ENCODE data around the gene REC114. TPM values are rescaled to one million over a fixed set of nuclear protein-coding genes. Genes with fewer than 3 reads are reported as not detected.
A peak's percentile ranks its signal among the peaks of the same experiment; 100 is the strongest.
"Not testable (repeated sequence)": the region's sequence is repeated elsewhere in the genome, so short reads cannot be mapped to it uniquely, and the experiment has no call there.

The REC114 gene
- 0.84 TPM for total RNA-seq
- long read RNA-seq, partial matches to known transcripts = 0 of 1 reads
- long read RNA-seq, other reads (novel, unspliced or antisense) = 1 of 1 reads

- DNase-seq = no peak
- intact Hi-C loops (cut with micrococcal nuclease) = no loop called here
- ATAC-seq = no peak
These were observed at the start of gene REC114 for GRCh38 chr15:73442968-73443367. TSS of gene REC114 (plus strand) at chr15:73443164. CDS start at chr15:73443186, 22 bp downstream.

GRCh38 chr15:73393336-73393735 is 49.6 kb upstream of the REC114 start:
- DNase-seq (no peak), ATAC-seq (no peak)
- intact Hi-C loops (cut with micrococcal nuclease) = no loop called here

GRCh38 chr15:73394782-73395181 is 48.2 kb upstream of the REC114 start:
- DNase-seq (peak; percentile 82), ATAC-seq (peak; percentile 95)
- intact Hi-C loops (cut with micrococcal nuclease) = no loop called here

- DNase-seq (no peak), ATAC-seq (no peak)
- intact Hi-C loops (cut with micrococcal nuclease) = no loop called here
These were observed 47.3 kb upstream of the REC114 start for GRCh38 chr15:73395671-73396070.

GRCh38 chr15:73397461-73397860 is 45.5 kb upstream of the REC114 start:
- intact Hi-C loops (cut with micrococcal nuclease) = no loop called here
- ATAC-seq (no peak), DNase-seq (no peak)

GRCh38 chr15:73398861-73399260 is 44.1 kb upstream of the REC114 start:
- no peak for DNase-seq

GRCh38 chr15:73400222-73400621 is 42.7 kb upstream of the REC114 start:
- ATAC-seq; intact Hi-C loops (cut with micrococcal nuclease); DNase-seq: not testable (repeated sequence)

More at GRCh38 chr15:73398861-73399260, 44.1 kb upstream of the REC114 start:
- intact Hi-C loops (cut with micrococcal nuclease) = no loop called here
- ATAC-seq = no peak

- no peak for ATAC-seq
- intact Hi-C loops (cut with micrococcal nuclease) = no loop called here
- DNase-seq = no peak
These were observed 39.8 kb upstream of the REC114 start for GRCh38 chr15:73403171-73403570.

GRCh38 chr15:73414876-73415275 is 28.1 kb upstream of the REC114 start:
- intact Hi-C loops (cut with micrococcal nuclease) = no loop called here
- DNase-seq = no peak
- no peak for ATAC-seq

GRCh38 chr15:73424506-73424905 is 18.5 kb upstream of the REC114 start:
- ATAC-seq = no peak
- no peak for DNase-seq
- intact Hi-C loops (cut with micrococcal nuclease) = no loop called here

- ATAC-seq (no peak), DNase-seq (no peak)
- intact Hi-C loops (cut with micrococcal nuclease) = no loop called here
These were observed 17.5 kb upstream of the REC114 start for GRCh38 chr15:73425510-73425909.

- intact Hi-C loops (cut with micrococcal nuclease) = no loop called here
- no peak for ATAC-seq
These were observed 16.5 kb upstream of the REC114 start for GRCh38 chr15:73426323-73426994.

GRCh38 chr15:73431329-73431728 is 11.6 kb upstream of the REC114 start:
- intact Hi-C loops (cut with micrococcal nuclease); DNase-seq; ATAC-seq: not testable (repeated sequence)

More at GRCh38 chr15:73426323-73426994, 16.5 kb upstream of the REC114 start:
- DNase-seq = no peak

- intact Hi-C loops (cut with micrococcal nuclease) = no loop called here
These were observed 9.1 kb upstream of the REC114 start for GRCh38 chr15:73433873-73434272.

GRCh38 chr15:73436613-73437012 is 6.4 kb upstream of the REC114 start:
- intact Hi-C loops (cut with micrococcal nuclease) = no loop called here
- ATAC-seq = no peak
- DNase-seq = no peak

More at GRCh38 chr15:73433873-73434272, 9.1 kb upstream of the REC114 start:
- ATAC-seq (no peak), DNase-seq (no peak)

GRCh38 chr15:73437543-73438109 is 5.3 kb upstream of the REC114 start:
- ATAC-seq (no peak), DNase-seq (no peak)
- intact Hi-C loops (cut with micrococcal nuclease) = no loop called here

GRCh38 chr15:73438651-73439050 is 4.3 kb upstream of the REC114 start:
- ATAC-seq (no peak), DNase-seq (no peak)
- intact Hi-C loops (cut with micrococcal nuclease) = no loop called here

- DNase-seq = no peak
- intact Hi-C loops (cut with micrococcal nuclease) = no loop called here
- ATAC-seq = no peak
These were observed 2.4 kb upstream of the REC114 start for GRCh38 chr15:73440571-73440970.

GRCh38 chr15:73442421-73442820 is 543 bp upstream of the REC114 start:
- intact Hi-C loops (cut with micrococcal nuclease) = no loop called here
- ATAC-seq (no peak), DNase-seq (no peak)

- ATAC-seq; DNase-seq; intact Hi-C loops (cut with micrococcal nuclease): not testable (repeated sequence)
These were observed 4.5 kb downstream of the REC114 start for GRCh38 chr15:73447471-73447870.
